ENCODE results near the gene ETS1.

The ETS1 gene

GRCh38 chr11:128478305-128478704 is 109.1 kb downstream of the ETS1 start:
- no peak for DNase-seq

- no peak for DNase-seq
Measured at GRCh38 chr11:128477811-128478210, 109.5 kb downstream of the ETS1 start.

DNA sequence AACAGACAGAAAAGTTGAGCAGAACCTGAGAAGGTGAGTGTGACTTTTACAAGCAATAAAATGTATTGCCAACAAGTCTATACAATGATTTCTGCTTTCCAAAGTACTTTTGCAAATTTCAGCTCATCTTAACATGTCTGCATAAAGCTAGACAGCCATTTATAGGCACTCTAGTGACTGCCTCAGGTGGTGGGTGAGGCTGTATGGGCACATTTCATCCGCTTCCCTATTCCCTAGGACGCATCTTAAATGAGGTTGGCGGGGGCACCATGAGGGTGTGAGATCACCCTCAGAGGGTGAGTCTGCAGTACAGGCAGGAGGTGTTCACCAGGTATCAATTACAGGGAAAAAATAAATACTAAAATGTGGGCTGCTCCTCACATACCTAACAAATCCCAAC is 110.1 kb downstream of the ETS1 start:
- DNase-seq, result no peak

DNA sequence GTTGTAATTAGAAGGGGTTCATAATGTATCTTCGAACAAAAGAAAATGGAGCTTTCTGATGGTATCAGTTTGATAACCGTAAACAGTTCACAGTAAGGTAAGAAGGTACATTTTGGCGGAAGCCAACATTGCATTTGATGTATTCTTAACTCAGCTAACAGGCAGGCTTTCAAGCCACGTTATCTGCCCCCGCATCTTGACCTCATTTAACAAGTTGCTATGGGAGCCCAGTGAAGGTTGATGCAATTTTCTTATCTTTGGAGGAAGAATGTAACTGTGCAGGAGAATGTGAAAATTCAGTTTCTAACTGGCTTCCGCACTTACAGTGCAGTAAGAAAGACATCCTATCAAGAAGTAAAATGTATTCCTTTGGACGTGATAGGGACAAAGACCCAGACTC is 110.6 kb downstream of the ETS1 start:
- DNase-seq, result peak; percentile 84 to 92

GRCh38 chr11:128476049-128476448 is 111.3 kb downstream of the ETS1 start:
- DNase-seq, result peak in 1 of 2 donors; percentile 48

DNA sequence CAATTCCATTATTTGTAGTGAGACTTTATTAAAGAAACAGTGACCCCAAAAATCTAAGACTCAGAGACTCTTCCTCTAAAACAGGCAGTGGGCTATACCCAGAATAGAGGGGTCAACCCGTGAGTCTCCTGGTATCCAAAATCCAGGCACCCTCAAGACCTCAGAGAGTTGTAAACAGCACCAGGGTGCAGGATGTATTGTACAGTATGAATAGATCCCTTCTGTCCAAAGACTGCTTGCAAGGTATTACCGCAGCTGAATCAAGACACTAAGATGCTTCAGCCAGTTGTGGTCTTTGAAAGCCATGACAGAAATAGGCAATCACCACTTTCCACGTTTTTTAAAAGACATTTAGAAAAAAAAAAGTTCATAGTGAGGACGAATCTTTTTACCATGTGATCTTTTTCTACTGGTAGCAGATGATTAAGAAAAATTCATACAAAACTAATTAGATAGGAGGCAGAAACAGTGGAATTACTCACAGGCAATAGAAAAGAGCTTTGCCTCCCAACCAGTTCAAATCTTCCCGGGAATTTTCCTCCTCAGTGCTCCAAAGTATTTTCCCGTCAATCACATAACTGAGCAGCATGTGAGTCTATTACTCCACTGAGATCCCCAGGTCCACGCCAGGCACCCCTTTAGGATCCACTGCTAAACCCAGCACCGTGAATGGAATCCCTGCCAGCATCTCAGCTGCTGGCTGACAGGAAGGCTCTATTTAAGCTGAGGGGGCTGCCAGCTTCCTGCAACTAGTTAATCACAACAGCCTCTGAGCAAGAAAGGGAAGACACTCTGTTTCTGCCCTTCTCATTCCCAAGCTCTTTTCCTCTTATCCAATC is 113.1 kb downstream of the ETS1 start:
- DNase-seq, result no peak

DNA sequence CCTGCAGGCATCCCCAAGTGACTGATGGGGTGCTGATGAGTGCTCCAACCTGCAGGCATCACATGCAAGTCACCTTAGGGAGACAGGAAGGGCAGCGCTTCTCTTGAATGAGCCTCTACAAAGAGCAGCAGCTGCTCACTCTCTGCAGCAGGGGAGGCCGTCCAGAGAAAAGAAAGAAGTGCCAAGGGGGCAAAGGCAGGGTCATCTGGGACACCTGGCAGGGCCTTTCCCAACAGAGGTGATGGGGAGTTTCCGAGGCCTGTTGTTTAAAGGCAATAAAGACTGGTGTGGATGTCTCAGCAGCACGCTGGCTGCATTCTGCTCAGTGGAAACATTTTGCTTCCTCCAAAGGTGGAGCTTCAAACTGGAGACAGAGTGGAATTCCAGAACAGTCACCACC is 113.7 kb downstream of the ETS1 start:
- peak in 1 of 2 donors; percentile 63 for DNase-seq

DNA sequence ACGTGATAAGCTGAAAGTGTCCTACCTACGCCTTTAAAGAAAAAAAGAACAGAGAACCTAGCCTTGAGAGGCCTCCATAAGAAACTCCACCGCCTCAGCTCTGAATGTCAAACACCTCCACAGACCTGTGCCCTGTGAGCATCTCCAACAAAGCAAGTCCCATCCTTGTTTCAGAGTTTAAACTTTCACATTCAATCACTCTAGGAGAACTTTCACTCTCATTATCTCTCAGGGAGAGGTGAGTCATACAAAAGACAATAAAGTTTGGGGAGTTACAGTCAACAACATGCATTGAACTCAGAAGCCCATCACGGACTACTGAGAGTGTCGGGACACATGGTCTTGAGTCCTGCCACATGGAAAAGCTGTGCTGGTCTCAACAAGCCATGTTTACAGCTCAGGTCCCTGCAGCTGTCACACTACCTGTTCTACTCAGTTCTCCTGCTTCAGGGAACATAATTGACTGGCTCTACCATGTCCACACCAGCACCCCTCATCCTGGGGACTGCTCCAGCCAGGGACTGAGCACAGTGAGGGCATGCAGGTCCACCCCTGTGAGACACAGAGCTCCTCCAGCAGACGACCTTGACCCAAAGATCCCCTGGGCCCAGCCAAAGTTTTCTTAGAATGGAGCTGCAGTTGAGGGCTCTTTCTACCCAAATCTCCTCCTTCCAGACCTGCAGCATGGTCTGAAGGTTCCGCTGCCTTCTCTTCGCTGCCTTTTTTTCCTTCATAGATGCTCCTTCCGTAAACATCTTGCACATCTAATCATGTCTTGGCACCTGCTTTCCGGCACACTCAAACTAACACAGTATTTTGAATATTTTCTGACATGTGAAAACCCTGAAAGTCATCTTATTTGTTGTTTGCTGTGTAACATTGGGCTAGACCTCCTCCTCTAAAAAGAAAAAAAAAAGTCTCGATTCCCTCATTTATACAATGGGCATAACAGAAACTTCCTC is 114.9 kb downstream of the ETS1 start:
- peak in 1 of 2 donors; percentile 67 for DNase-seq

DNA sequence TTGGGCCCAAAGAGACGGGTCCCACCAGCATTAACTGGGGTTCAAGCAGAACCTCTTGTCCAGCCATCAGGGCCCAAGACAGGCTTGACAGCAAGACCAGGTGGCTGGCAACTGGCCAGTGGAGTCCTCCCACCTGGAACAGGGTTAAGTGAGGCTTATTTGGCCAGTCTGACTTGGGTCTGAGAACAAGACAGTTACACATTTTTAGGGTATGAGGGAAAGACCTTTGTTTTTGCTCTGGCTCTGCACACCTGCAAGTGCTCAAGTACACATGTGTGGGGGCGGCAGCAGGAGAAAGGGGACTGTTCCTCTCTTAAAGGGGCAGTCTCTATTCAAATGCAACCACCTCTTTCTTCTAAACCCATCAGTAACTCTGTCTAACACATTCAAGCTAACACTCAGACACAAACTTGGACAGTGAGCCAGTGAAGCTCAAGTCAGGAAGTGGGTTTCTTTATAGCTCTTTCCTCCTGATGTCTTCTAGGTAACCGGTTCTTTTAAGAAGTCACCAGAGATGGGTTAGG is 116.2 kb downstream of the ETS1 start:
- peak; percentile 61 to 81 for DNase-seq

- DNase-seq, result peak; percentile 64 to 84
Measured at GRCh38 chr11:128470081-128470480, 117.3 kb downstream of the ETS1 start.

DNA sequence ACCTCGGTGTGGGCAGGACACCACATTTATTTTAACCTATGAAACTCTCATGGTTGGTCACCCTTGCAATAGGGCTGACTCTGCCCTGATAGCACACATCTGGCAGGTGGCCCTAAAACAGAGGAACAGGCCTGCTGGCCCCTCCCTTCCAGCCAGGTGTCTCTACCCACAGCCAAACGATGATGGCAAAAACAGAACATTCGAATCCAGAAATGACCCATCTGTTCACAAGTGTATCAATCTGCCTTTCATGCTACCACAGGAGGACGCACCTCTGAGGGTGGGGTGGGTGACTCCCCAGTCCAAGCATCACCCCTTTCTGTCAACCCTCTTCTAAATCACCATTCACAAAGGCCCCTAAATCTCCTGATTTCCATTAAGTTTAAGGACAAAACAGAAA is 118.1 kb downstream of the ETS1 start:
- peak in 1 of 2 donors; percentile 47 for DNase-seq

- no peak for DNase-seq
Measured at GRCh38 chr11:128468111-128468510, 119.2 kb downstream of the ETS1 start.

GRCh38 chr11:128467610-128468041 is 119.7 kb downstream of the ETS1 start:
- DNase-seq, result peak in 1 of 2 donors; percentile 65

DNA sequence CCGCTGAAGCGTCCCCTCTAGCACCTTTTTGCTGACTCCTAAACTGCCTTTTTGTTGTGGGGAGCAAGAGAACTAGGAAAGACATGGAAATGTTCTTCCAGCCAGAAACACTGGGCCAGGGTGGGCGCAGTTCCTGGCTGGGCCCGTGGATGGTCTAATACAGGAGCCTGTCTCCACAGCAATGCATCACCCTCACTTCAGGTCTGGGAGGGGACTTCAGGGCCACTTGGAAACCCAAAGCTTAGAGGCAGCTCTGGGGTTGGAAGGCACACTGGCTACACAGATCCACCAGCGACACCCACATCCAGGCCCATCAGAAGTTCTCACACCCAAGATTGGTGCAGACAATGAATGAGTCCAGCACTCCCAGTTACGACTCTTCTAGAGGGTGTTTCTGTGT is 120.3 kb downstream of the ETS1 start:
- no peak for DNase-seq

- DNase-seq, result no peak
Measured at GRCh38 chr11:128465946-128466705, 121.2 kb downstream of the ETS1 start.

GRCh38 chr11:128465531-128465930 is 121.8 kb downstream of the ETS1 start:
- DNase-seq, result no peak

GRCh38 chr11:128464878-128465450 is 122.4 kb downstream of the ETS1 start:
- DNase-seq, result peak in 1 of 2 donors; percentile 59

- DNase-seq, result no peak
Measured at GRCh38 chr11:128463979-128464378, 123.4 kb downstream of the ETS1 start.

- DNase-seq, result no peak
Measured at GRCh38 chr11:128463371-128463829, 124.0 kb downstream of the ETS1 start.

DNA sequence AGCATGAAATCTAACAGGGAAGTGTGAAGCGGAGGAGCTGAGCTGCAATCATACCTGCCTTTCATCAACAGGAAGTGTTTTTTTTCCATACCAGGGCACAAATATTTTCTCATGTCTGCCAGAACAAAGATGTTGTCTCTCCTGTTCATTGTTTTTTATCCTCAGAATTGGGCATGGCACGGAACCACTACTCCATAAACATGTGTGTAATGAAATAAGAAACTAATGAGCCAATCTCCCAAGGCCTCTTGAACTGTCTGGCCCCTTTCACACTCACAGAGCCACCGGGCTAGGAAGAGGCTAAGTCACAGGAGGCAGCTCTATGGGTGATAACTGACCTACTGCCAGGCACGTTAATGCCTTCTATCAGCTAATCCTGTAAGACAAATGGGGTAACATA is 124.4 kb downstream of the ETS1 start:
- DNase-seq, result no peak

GRCh38 chr11:128462189-128462588 is 125.2 kb downstream of the ETS1 start:
- peak in 1 of 2 donors; percentile 7 for DNase-seq

GRCh38 chr11:128458321-128458720 is 129.0 kb downstream of the ETS1 start:
- no peak for DNase-seq

Measured in CD4-positive, alpha-beta T cell treated with Interferon alpha-2 for 1 hour (primary cell).